ENCODE results near the gene ZNF544.

- TF ChIP-seq POLR2A (IDR thresholded peaks at IDR 0.05) (no peak), CTCF (IDR thresholded peaks at IDR 0.05) (no peak)
Observed at GRCh38 chr19:58227964-58228584, 640 bp upstream of the ZNF544 start.
